Measurements from ENCODE around the gene FAM149B1.

The FAM149B1 gene

DNA sequence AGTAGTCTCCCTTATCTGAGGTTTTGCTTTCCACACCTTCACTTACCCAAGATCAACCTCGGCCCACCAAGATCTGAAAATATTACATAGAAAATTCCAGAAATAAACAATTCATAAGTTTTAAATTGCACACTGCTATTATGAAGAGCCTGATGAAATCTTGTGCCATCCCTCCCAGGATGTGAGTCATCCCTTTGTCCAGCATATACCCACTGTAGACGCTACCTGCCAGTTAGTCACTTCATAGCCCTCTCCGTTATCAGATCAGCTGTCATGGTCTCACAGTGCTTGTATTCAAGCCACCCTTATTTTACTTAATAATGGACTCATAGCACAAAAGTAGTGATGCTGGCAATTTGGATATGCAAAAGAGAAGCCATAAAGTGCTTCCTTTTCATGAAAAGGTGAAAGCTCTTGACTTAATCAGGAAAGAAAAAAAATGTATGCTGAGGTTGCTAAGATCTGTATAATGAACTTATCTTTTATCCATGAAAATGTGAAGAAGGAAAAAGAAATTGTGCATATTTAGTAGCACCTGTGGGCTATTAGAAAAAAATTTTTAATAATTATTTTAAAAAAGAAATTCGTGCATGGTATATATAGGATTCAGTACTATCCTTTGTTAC, 94.3 kb downstream of the FAM149B1 start:
- Histone ChIP-seq H3K9ac (ENCODE audit: low read depth in 1 of 2, low read length in 2 of 2) (no peak overlapping the region), H3K27ac (ENCODE audit: low read depth, low read length) (no peak overlapping the region), H3K4me1 (ENCODE audit: control insufficient read depth in 1 of 2, insufficient read depth in 2 of 2, low read length in 2 of 2) (peaks cover 0 to 8% of the 10 kb centered on the region in 2 donors), H3K9me3 (ENCODE audit: control insufficient read depth in 1 of 2, low read length in 2 of 2) (no peaks in the 10 kb centered on the region), H3K4me3 (ENCODE audit: low read depth in 1 of 2, low read length in 2 of 2) (no peak overlapping the region), H3K27me3 (ENCODE audit: control insufficient read depth in 1 of 2, insufficient read depth in 2 of 2, low read length in 2 of 2) (no peaks in the 10 kb centered on the region), H3K36me3 (ENCODE audit: control insufficient read depth in 1 of 2, insufficient read depth in 2 of 2, low read length in 2 of 2) (no peaks in the 10 kb centered on the region)

GRCh38 chr10:73262880-73263555, 95.1 kb downstream of the FAM149B1 start:
- Histone ChIP-seq H3K27ac (ENCODE audit: low read depth, low read length) (no peak overlapping the region), H3K36me3 (ENCODE audit: control insufficient read depth in 1 of 2, insufficient read depth in 2 of 2, low read length in 2 of 2) (no peaks in the 10 kb centered on the region), H3K9me3 (ENCODE audit: control insufficient read depth in 1 of 2, low read length in 2 of 2) (no peaks in the 10 kb centered on the region), H3K27me3 (ENCODE audit: control insufficient read depth in 1 of 2, insufficient read depth in 2 of 2, low read length in 2 of 2) (no peaks in the 10 kb centered on the region), H3K4me3 (ENCODE audit: low read depth in 1 of 2, low read length in 2 of 2) (no peak overlapping the region), H3K9ac (ENCODE audit: low read depth in 1 of 2, low read length in 2 of 2) (no peak overlapping the region), H3K4me1 (ENCODE audit: control insufficient read depth in 1 of 2, insufficient read depth in 2 of 2, low read length in 2 of 2) (peaks cover 0 to 8% of the 10 kb centered on the region in 2 donors)

DNA sequence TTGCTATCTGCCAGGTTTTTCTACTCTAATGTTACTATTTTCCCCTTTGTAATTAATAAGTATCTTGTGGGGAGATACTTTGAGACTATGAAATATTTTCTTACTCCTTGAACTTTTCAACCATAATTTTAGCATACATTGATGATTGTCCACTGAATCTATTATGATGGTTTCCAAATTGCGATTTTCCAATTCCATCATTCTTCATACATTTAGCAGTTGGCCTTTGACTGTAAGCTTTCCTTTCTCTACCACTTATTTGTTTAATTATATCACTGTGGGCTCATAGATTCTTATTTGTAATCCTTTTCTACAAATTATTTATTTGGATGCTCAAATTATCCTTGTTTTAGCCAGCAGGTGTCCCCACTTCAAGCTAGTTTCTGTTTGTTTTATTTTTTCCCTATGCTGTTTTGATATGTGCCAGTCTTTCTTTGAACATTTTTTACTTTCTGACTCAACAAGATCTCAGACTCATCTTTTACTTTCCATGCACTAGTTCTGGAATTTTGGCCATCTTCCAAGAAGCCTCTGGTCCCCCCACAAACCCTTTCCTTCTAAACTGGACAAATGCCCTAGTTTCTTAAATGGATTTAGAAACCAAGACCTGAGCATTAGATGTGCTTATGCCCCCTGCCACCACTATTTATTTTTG, 95.9 kb downstream of the FAM149B1 start:
- Histone ChIP-seq H3K4me3 (ENCODE audit: low read depth in 1 of 2, low read length in 2 of 2) (no peak overlapping the region), H3K9me3 (ENCODE audit: control insufficient read depth in 1 of 2, low read length in 2 of 2) (no peaks in the 10 kb centered on the region)

DNA sequence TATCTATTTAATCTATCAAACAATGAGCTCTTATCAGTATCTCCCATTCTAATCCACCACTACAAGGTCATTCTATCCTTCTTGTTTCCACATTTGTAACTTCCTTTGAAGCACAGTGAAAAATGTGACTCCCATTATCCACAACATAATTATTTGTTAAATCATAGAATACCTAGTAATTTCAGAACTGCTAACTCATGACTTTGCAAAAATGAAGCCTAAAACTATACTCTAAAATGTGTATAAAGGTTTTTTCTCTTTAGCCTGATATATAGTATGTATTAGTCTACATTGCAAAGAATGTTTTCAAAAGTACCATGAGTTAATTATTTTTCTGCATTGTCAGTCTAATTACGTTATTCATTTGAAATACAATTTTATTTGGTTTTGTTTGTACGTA, 96.5 kb downstream of the FAM149B1 start:
- Histone ChIP-seq H3K9ac (ENCODE audit: low read depth in 1 of 2, low read length in 2 of 2) (no peak overlapping the region), H3K27me3 (ENCODE audit: control insufficient read depth in 1 of 2, insufficient read depth in 2 of 2, low read length in 2 of 2) (no peaks in the 10 kb centered on the region), H3K4me1 (ENCODE audit: control insufficient read depth in 1 of 2, insufficient read depth in 2 of 2, low read length in 2 of 2) (peaks cover 0 to 8% of the 10 kb centered on the region in 2 donors), H3K4me3 (ENCODE audit: low read depth in 1 of 2, low read length in 2 of 2) (no peak overlapping the region), H3K36me3 (ENCODE audit: control insufficient read depth in 1 of 2, insufficient read depth in 2 of 2, low read length in 2 of 2) (no peaks in the 10 kb centered on the region), H3K9me3 (ENCODE audit: control insufficient read depth in 1 of 2, low read length in 2 of 2) (no peaks in the 10 kb centered on the region), H3K27ac (ENCODE audit: low read depth, low read length) (no peak overlapping the region)

More for the DNA sequence above, 95.9 kb downstream of the FAM149B1 start:
- Histone ChIP-seq H3K27me3 (ENCODE audit: control insufficient read depth in 1 of 2, insufficient read depth in 2 of 2, low read length in 2 of 2) (no peaks in the 10 kb centered on the region), H3K4me1 (ENCODE audit: control insufficient read depth in 1 of 2, insufficient read depth in 2 of 2, low read length in 2 of 2) (peaks cover 0 to 8% of the 10 kb centered on the region in 2 donors), H3K27ac (ENCODE audit: low read depth, low read length) (no peak overlapping the region), H3K9ac (ENCODE audit: low read depth in 1 of 2, low read length in 2 of 2) (no peak overlapping the region), H3K36me3 (ENCODE audit: control insufficient read depth in 1 of 2, insufficient read depth in 2 of 2, low read length in 2 of 2) (no peaks in the 10 kb centered on the region)

DNA sequence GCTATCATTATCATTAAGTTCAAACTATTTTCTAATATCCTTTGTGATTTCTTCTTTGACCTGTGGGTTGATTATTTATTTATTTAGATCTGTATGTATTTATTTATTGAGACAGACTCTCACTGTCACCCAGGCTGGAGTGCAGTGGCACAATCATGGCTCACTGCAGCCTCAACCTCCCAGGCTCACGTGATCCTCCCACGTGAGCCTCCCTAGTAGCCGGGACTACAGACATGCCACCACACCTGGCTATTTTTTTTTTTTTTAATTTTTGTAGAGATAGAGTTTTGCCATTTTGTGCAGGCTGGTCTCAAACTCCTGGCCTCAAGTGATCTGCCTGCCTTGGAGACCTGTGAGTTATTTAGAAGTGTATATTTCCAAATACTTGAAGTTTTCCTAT, 113.2 kb downstream of the FAM149B1 start:
- Histone ChIP-seq H3K9me3 (ENCODE audit: control insufficient read depth in 1 of 2, low read length in 2 of 2) (no peaks in the 10 kb centered on the region), H3K4me1 (ENCODE audit: control insufficient read depth in 1 of 2, insufficient read depth in 2 of 2, low read length in 2 of 2) (no peaks in the 10 kb centered on the region), H3K27me3 (ENCODE audit: control insufficient read depth in 1 of 2, insufficient read depth in 2 of 2, low read length in 2 of 2) (no peaks in the 10 kb centered on the region), H3K27ac (ENCODE audit: low read depth, low read length) (no peak overlapping the region), H3K36me3 (ENCODE audit: control insufficient read depth in 1 of 2, insufficient read depth in 2 of 2, low read length in 2 of 2) (no peaks in the 10 kb centered on the region), H3K4me3 (ENCODE audit: low read depth in 1 of 2, low read length in 2 of 2) (no peak overlapping the region), H3K9ac (ENCODE audit: low read depth in 1 of 2, low read length in 2 of 2) (no peak overlapping the region)

DNA sequence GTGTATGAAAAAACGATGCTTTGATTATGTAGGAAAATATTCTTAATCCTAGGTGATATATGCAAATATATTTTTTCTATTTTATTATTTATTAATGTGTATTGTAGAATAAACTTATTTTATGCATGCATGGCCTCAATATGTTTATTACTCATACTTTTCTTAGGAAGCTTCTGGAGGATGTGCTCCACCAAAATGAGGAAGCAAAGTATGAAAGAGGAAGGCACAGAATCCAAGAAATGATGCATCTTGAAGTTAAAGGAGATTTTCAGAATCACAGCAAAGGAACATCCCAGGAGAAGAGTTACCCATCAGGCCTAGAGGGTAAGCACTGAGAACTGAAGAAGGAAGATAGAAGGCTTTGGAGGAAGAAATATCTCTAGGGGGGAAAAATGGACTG, 119.5 kb downstream of the FAM149B1 start:
- H3K4me1 ChIP-seq (ENCODE audit: control insufficient read depth in 1 of 2, insufficient read depth in 2 of 2, low read length in 2 of 2), result no peaks in the 10 kb centered on the region
- H3K9ac ChIP-seq (ENCODE audit: low read depth in 1 of 2, low read length in 2 of 2), result no peak overlapping the region
- H3K36me3 ChIP-seq (ENCODE audit: control insufficient read depth in 1 of 2, insufficient read depth in 2 of 2, low read length in 2 of 2), result no peaks in the 10 kb centered on the region
- H3K27ac ChIP-seq (ENCODE audit: low read depth, low read length), result no peak overlapping the region
- H3K27me3 ChIP-seq (ENCODE audit: control insufficient read depth in 1 of 2, insufficient read depth in 2 of 2, low read length in 2 of 2), result no peaks in the 10 kb centered on the region
- peaks cover 0 to 4% of the 10 kb centered on the region in 2 donors for H3K9me3 ChIP-seq (ENCODE audit: control insufficient read depth in 1 of 2, low read length in 2 of 2)
- H3K4me3 ChIP-seq (ENCODE audit: low read depth in 1 of 2, low read length in 2 of 2), result no peak overlapping the region

- H3K4me1 ChIP-seq (ENCODE audit: control insufficient read depth in 1 of 2, insufficient read depth in 2 of 2, low read length in 2 of 2), result no peaks in the 10 kb centered on the region
- no peaks in the 10 kb centered on the region for H3K36me3 ChIP-seq (ENCODE audit: control insufficient read depth in 1 of 2, insufficient read depth in 2 of 2, low read length in 2 of 2)
- no peaks in the 10 kb centered on the region for H3K27me3 ChIP-seq (ENCODE audit: control insufficient read depth in 1 of 2, insufficient read depth in 2 of 2, low read length in 2 of 2)
- no peak overlapping the region for H3K27ac ChIP-seq (ENCODE audit: low read depth, low read length)
- peaks cover 0 to 4% of the 10 kb centered on the region in 2 donors for H3K9me3 ChIP-seq (ENCODE audit: control insufficient read depth in 1 of 2, low read length in 2 of 2)
- H3K4me3 ChIP-seq (ENCODE audit: low read depth in 1 of 2, low read length in 2 of 2), result no peak overlapping the region
- no peak overlapping the region for H3K9ac ChIP-seq (ENCODE audit: low read depth in 1 of 2, low read length in 2 of 2)
These were observed 122.0 kb downstream of the FAM149B1 start for GRCh38 chr10:73289958-73290357.

DNA sequence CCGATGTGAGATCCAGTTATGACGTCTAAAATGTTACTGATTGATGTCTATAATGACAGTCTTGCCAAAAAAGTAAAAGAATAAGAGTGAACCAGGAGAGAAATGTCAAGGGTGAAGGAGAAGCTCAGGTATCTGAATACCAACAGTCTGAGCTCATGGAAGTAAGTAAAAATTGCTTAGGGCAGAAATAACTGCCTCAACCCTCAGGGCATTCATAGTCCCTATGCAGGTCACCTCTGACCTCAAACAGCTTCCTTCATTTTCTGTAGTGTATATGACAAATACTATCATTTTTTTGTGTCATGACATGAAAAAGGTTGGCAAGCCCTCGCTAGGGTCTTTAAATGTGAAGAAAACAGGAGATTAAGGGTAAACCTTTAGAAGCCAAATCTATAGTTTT, 125.5 kb downstream of the FAM149B1 start:
- no peak overlapping the region for H3K4me3 ChIP-seq (ENCODE audit: low read depth in 1 of 2, low read length in 2 of 2)
- no peaks in the 10 kb centered on the region for H3K27me3 ChIP-seq (ENCODE audit: control insufficient read depth in 1 of 2, insufficient read depth in 2 of 2, low read length in 2 of 2)
- no peaks in the 10 kb centered on the region for H3K36me3 ChIP-seq (ENCODE audit: control insufficient read depth in 1 of 2, insufficient read depth in 2 of 2, low read length in 2 of 2)
- H3K9ac ChIP-seq (ENCODE audit: low read depth in 1 of 2, low read length in 2 of 2), result no peak overlapping the region
- no peak overlapping the region for H3K27ac ChIP-seq (ENCODE audit: low read depth, low read length)
- no peaks in the 10 kb centered on the region for H3K4me1 ChIP-seq (ENCODE audit: control insufficient read depth in 1 of 2, insufficient read depth in 2 of 2, low read length in 2 of 2)
- H3K9me3 ChIP-seq (ENCODE audit: control insufficient read depth in 1 of 2, low read length in 2 of 2), result peaks cover 0 to 4% of the 10 kb centered on the region in 2 donors

Measured in duodenal mucosa (tissue), 2 donors.